ENCODE data around the gene UHRF1. TPM values are rescaled to one million over a fixed set of nuclear protein-coding genes. Genes with fewer than 3 reads are reported as not detected.

Gene UHRF1
- total and polyA plus RNA-seq, 2 of the 4 experiments (the other 2 are of a cell fraction) = 47.4 to 57.4 TPM

- H3K23ac ChIP-seq (ENCODE audit: low read depth, low read length) = 0 out of 2 replicates have a peak overlapping the region, but pooled peaks have one; percentile 45
- 0 out of 2 replicates have a peak overlapping the region, but pooled peaks have one; percentile 59 for H2BK20ac ChIP-seq (ENCODE audit: low read depth, low read length)
- POLR2A ChIA-PET (ENCODE audit: unreplicated experiment) = no interaction called here
- H2BK5ac ChIP-seq (ENCODE audit: low read depth, low read length, poor library complexity, severe bottlenecking) = peak overlapping the region; percentile 76
- peak overlapping the region; percentile 71 for H2AFZ ChIP-seq (replicated peaks; ENCODE audit: low read length, poor library complexity)
- H2AK5ac ChIP-seq (ENCODE audit: low read depth, low read length) = peak overlapping the region; percentile 69
- H4K91ac ChIP-seq (ENCODE audit: insufficient read depth, low read depth, low read length) = no peak overlapping the region
- no peak overlapping the region for H3K9ac ChIP-seq (ENCODE audit: low read depth, low read length)
- no peaks in the 10 kb centered on the region for H3K9me3 ChIP-seq (ENCODE audit: control insufficient read depth, insufficient read depth, low read length)
- dilution Hi-C loops (cut with HindIII; ENCODE audit: low sequenced_read_pairs, unreplicated experiment) (no loop called here), in situ Hi-C loops (cut with MboI; ENCODE audit: low sequenced_read_pairs) (no loop called here), intact Hi-C loops (cut with micrococcal nuclease) (no loop called here)
- H2BK15ac ChIP-seq (ENCODE audit: low read depth, low read length) = no peak overlapping the region
- WGBS, 2 experiments (ENCODE audit: extremely low coverage in 2 of 2, insufficient read length in 1 of 2) = 80% methylated on average over 6 of the region's 19 CpGs; no CpG with 5 or more reads in 1 of the 2 experiments
- H3K56ac ChIP-seq (ENCODE audit: extremely low read depth, insufficient read depth, low read length) = no peak overlapping the region
- H3K4me2 ChIP-seq (ENCODE audit: low read depth, low read length) = peak overlapping the region; percentile 97; the same call in 1 of the 2 replicates
- 0 out of 2 replicates have a peak overlapping the region, but pooled peaks have one; percentile 66 for H3K4ac ChIP-seq (ENCODE audit: low read depth, low read length)
- no peak overlapping the region for H4K5ac ChIP-seq (ENCODE audit: low read depth, low read length)
- H3K27me3 ChIP-seq (ENCODE audit: control insufficient read depth, insufficient read depth, low read length) = no peaks in the 10 kb centered on the region
- H3K27ac ChIP-seq (ENCODE audit: insufficient read depth, low read length) = no peak overlapping the region
- no peak overlapping the region for H4K8ac ChIP-seq (ENCODE audit: low read depth in 2 of 2, low read length in 2 of 2)
- no peak overlapping the region for H2BK120ac ChIP-seq (ENCODE audit: low read depth, low read length)
- BruUV-seq (replicated peaks) = no TSS peak
- ATAC-seq (ENCODE audit: low read depth) (no peak), DNase-seq (no peak)
- CTCF ChIA-PET = interaction anchor here (0.6 to 1.5 kb wide), 2 partner anchors 30 to 53 kb away, joined by 3 read pairs; no protein-coding TSS in a partner anchor
- H3K18ac ChIP-seq (ENCODE audit: low read depth, low read length) = no peak overlapping the region
- H4K20me1 ChIP-seq (ENCODE audit: insufficient read depth, low read length) = peaks cover 62% of the 10 kb centered on the region
- H3K4me3 ChIP-seq (ENCODE audit: insufficient read depth, low read depth, low read length) = no peak overlapping the region
- H3K79me1 ChIP-seq (ENCODE audit: low read depth in 1 of 2, low read length in 2 of 2) = peaks cover under 1 to 70% of the 10 kb centered on the region in 2 experiments; a peak in 3 of 4 replicates
- H3K9me1 ChIP-seq (ENCODE audit: insufficient read depth, low read length) = peaks cover 17% of the 10 kb centered on the region
- no peaks in the 10 kb centered on the region for H3K36me3 ChIP-seq (ENCODE audit: control insufficient read depth, insufficient read depth, low read length)
- TF ChIP-seq RFX5 (IDR thresholded peaks at IDR 0.05; ENCODE audit: low read depth, low read length) = no peak
- peaks cover 29% of the 10 kb centered on the region for H3K4me1 ChIP-seq (ENCODE audit: control insufficient read depth, insufficient read depth, low read length)
- peak overlapping the region; percentile 78 for H3K14ac ChIP-seq (replicated peaks; ENCODE audit: low read depth, low read length)
- H2AK9ac ChIP-seq (replicated peaks; ENCODE audit: low read depth, low read length, poor library complexity) = peak overlapping the region; percentile 96
These were observed 62.7 kb downstream of the UHRF1 start for GRCh38 chr19:4971816-4972495.
